Measurements from ENCODE around the gene PCDHB9.
A peak's percentile ranks its signal among the peaks of the same experiment; 100 is the strongest.
"Not testable (repeated sequence)": the region's sequence is repeated elsewhere in the genome, so short reads cannot be mapped to it uniquely, and the experiment has no call there.

The PCDHB9 gene

DNA sequence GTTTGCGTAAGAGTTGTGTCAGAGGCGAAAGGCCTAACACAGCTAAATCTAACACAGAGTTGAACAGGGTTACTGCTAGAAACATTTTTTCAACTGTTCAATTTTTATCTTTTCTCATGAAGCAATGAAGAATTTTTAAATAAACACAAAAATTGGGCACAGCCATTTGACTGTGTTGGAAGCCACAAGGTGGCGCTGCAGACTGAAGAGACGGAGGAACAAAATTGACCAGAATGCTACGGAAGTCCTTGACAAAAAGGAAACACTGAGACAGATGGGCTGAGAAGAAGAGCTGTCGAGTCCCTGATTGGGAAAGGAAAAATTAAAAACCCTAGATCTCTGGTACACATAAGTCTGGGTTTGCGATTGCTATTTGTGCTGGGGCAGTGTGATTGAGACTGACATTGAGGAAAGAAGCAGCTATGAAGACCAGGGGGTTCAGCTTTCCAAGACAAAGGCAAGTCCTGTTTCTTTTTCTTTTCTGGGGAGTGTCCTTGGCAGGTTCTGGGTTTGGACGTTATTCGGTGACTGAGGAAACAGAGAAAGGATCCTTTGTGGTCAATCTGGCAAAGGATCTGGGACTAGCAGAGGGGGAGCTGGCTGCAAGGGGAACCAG, at the start of gene PCDHB9:
PCDHB9 (plus strand) TSS at position 265 of the 616 bp plus-strand sequence; CDS start at position 423, 158 bp downstream.
- DNase-seq, result peak; percentile 49

DNA sequence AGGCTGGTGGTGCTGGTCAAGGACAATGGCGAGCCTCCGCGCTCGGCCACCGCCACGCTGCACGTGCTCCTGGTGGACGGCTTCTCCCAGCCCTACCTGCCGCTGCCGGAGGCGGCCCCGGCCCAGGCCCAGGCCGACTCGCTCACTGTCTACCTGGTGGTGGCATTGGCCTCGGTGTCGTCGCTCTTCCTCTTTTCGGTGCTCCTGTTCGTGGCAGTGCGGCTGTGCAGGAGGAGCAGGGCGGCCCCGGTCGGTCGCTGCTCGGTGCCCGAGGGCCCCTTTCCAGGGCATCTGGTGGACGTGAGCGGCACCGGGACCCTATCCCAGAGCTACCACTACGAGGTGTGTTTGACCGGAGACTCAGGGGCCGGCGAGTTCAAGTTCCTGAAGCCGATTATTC, 49.6 kb upstream of the PCDHB9 start:
- DNase-seq, result not testable (repeated sequence)

GRCh38 chr5:141149812-141150211, 37.1 kb upstream of the PCDHB9 start, which contains the start of gene PCDHB6:
PCDHB6 (plus strand) TSS chr5:141150057; CDS start chr5:141150258, 201 bp downstream.
- DNase-seq, result peak; percentile 46

- peak; percentile 7 for DNase-seq
These were observed 36.6 kb upstream of the PCDHB9 start for GRCh38 chr5:141150224-141150992.

- DNase-seq, result no peak
These were observed 36.0 kb upstream of the PCDHB9 start for GRCh38 chr5:141150993-141151325.

DNA sequence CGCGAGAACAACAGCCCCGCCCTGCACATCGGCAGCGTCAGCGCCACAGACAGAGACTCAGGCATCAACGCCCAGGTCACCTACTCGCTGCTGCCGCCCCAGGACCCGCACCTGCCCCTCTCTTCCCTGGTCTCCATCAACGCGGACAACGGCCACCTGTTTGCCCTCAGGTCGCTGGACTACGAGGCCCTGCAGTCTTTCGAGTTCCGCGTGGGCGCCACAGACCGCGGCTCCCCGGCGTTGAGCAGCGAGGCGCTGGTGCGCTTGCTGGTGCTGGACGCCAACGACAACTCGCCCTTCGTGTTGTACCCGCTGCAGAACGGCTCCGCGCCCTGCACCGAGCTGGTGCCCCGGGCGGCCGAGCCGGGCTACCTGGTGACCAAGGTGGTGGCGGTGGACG, 35.3 kb upstream of the PCDHB9 start:
- not testable (repeated sequence) for DNase-seq

GRCh38 chr5:141152096-141152495, 34.9 kb upstream of the PCDHB9 start:
- DNase-seq, result not testable (repeated sequence)

GRCh38 chr5:141155540-141156374, 31.2 kb upstream of the PCDHB9 start:
- peak; percentile 9 for DNase-seq

GRCh38 chr5:141157356-141157755, 29.6 kb upstream of the PCDHB9 start:
- not testable (repeated sequence) for DNase-seq

DNA sequence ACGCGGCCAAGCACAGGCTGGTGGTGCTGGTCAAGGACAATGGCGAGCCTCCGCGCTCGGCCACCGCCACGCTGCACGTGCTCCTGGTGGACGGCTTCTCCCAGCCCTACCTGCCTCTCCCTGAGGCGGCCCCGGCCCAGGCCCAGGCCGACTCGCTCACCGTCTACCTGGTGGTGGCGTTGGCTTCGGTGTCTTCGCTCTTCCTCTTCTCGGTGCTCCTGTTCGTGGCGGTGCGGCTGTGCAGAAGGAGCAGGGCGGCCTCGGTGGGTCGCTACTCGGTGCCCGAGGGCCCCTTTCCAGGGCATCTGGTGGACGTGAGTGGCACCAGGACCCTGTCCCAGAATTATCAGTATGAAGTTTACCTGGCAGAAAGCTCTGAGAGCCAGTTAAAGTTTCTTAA, 29.1 kb upstream of the PCDHB9 start:
- not testable (repeated sequence) for DNase-seq

DNA sequence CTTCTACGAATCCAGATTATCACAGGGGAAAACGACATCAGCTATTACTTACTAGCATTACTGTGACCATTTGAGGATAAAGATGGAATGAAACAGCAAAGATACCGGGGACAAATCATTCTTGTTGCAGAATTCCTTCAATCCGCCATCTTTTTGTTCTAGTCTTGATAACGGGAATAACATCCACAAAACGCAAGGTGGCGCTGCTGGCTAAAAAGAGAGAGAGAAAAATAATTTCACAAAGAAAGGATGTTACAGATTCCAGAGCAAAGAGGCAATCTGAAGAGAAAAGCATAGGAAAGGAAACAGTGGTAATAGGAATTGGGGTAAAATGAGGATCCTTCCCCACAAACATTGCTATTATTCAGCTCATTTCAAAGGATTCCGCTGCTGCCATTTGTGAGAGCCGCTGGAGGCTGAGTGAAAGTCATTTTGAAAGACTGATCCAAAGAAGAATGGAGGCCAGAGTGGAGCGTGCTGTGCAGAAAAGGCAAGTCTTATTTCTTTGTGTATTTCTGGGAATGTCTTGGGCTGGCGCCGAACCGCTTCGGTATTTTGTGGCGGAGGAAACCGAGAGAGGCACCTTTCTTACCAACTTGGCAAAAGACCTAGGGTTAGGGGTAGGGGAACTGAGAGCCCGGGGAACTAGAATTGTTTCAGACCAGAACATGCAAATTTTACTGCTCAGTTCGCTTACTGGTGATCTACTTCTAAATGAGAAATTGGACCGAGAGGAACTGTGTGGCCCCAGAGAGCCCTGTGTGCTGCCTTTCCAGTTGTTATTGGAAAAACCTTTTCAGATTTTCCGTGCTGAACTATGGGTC, 14.4 kb upstream of the PCDHB9 start, which contains the start of gene PCDHB7:
PCDHB7 (plus strand) TSS at position 264 of the 824 bp plus-strand sequence; CDS start at position 456, 192 bp downstream.
- DNase-seq, result peak; percentile 21

- not testable (repeated sequence) for DNase-seq
These were observed 12.5 kb upstream of the PCDHB9 start for GRCh38 chr5:141174291-141175104.

GRCh38 chr5:141175933-141176332, 11.0 kb upstream of the PCDHB9 start:
- DNase-seq, result no peak

GRCh38 chr5:141177577-141178191, 9.3 kb upstream of the PCDHB9 start, which contains the start of gene PCDHB8:
PCDHB8 (plus strand) TSS chr5:141177790; CDS start chr5:141178035, 245 bp downstream.
- DNase-seq, result not testable (repeated sequence)

- not testable (repeated sequence) for DNase-seq
These were observed 7.6 kb upstream of the PCDHB9 start for GRCh38 chr5:141179371-141179770.

GRCh38 chr5:141179876-141180275, 7.1 kb upstream of the PCDHB9 start:
- DNase-seq, result not testable (repeated sequence)

DNA sequence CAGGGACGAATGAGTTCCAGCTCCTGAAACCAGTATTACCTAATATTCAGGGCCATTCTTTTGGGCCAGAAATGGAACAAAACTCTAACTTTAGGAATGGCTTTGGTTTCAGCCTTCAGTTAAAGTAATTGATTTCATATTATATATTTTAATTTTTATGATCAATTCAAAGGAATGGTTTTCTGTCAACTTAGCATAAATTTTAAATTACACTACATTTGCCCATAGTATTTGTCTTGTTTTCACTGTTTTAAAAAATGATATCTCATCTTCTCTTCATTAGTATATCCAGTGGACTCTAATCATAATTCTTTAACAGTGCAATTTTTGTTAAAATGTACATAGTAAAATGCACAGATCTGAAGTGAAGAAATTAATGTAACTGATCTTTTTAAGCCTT, 6.6 kb upstream of the PCDHB9 start:
- no peak for DNase-seq

GRCh38 chr5:141182248-141182647, 4.7 kb upstream of the PCDHB9 start, which contains the start of gene PCDHB16:
PCDHB16 (plus strand) TSS chr5:141182387; CDS start chr5:141182560, 173 bp downstream.
- DNase-seq, result no peak

GRCh38 chr5:141184117-141184855, 2.7 kb upstream of the PCDHB9 start:
- not testable (repeated sequence) for DNase-seq

DNA sequence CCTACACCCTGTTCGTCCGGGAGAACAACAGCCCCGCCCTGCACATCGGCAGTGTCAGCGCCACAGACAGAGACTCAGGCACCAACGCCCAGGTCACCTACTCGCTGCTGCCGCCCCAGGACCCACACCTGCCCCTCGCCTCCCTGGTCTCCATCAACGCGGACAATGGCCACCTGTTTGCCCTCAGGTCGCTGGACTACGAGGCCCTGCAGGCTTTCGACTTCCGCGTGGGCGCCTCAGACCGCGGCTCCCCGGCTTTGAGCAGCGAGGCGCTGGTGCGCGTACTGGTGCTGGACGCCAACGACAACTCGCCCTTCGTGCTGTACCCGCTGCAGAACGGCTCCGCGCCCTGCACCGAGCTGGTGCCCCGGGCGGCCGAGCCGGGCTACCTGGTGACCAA, 1.7 kb downstream of the PCDHB9 start:
- not testable (repeated sequence) for DNase-seq

Measured in NCI-H2227 treated with DMSO at 0.1 percent for 48 hours (cell line).